ENCODE measurements around the gene GNG11.

GNG11 gene

GRCh38 chr7:93977211-93977950 is 55.8 kb downstream of the GNG11 start:
- no peak for DNase-seq (ENCODE audit: low read depth)
- H3K4me3 ChIP-seq (ENCODE audit: low read depth, low read length), result no peak overlapping the region
- no peak for TF ChIP-seq CTCF (IDR thresholded peaks at IDR 0.05; ENCODE audit: low read depth, low read length, missing control alignments)

Data from GM12864 (cell line).